NCI-H748 treated with DMSO at 0.1 percent for 48 hours (cell line): ENCODE results near the gene KCNH8.

ENCODE experiments used
- DNase-seq: peaks from one replicate; lab custom pipeline; 2025; lab: John Stamatoyannopoulos, UW

Gene KCNH8

DNA sequence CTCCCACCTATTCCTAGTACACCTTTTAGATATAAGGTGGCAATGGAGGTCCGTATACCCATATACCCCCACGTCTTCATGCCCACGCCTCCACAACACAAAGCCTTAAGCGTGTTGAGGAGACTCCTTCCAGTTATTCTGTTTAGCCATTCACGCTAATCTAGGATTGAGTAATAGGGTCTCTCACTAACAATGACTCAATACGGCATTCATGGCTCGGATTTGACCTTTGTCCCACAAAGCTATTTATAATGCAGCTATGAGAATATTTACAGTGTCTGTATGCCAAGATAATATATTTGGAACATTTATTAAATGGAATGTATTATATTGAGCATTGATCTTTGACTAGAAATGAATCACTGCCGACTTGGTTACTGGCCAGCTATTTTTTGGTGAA is 215.8 kb downstream of the KCNH8 start:
- no peak for DNase-seq

DNA sequence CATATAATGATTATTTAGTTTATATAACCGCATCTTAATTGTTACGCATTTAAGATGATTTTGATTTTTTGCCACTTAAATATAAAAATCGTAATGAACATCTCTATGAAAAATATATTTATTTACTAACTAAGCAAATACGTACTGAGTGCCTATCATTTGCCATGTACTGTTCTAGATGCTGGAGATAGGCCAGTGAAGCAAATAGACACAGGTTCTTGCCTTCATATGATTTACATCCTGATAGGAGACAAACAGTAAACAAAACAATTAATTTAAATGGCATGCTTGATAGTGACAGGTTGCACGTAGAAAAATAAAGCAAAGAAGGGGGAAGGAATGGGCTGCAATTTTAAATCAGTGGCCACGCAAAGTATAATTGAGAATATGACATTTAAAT is 217.2 kb downstream of the KCNH8 start:
- no peak for DNase-seq

DNA sequence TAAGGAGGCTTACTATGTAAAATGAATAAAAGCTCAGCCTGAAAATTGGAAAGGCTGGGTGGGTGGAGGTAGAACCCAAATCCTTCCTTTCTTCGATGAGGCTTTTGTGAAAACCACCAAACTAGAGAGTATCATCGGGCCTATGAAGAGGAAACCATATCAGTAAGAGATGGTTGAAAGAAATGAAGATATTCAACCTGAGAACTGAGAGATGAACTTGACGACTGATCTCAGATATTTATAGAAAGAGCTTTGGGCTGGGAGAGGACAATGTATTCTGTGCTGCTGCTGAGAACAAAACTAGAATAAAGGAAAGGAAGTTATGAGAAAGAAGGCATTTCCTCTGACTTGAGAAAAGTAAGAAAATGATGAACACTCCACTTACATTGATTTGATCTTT is 236.6 kb downstream of the KCNH8 start:
- DNase-seq, result no peak

DNA sequence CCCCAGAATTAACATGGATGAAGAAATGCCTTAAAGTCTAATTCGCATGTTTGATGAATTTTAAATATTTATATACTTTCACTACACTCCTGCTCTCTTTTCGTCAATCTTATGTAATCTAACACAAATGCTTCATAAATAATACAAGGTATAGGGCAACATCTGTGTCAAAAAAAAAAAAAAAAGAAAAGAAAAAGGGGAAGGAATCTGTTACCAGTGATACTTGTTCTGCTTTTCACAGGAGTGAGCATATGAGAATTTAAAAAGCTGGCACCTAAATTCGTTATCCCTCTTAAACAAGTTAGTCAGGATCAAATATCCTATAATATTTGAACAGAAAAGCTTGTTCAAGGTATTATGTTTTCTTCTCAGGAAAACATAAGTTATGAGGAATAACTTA is 243.8 kb downstream of the KCNH8 start:
- no peak for DNase-seq

DNA sequence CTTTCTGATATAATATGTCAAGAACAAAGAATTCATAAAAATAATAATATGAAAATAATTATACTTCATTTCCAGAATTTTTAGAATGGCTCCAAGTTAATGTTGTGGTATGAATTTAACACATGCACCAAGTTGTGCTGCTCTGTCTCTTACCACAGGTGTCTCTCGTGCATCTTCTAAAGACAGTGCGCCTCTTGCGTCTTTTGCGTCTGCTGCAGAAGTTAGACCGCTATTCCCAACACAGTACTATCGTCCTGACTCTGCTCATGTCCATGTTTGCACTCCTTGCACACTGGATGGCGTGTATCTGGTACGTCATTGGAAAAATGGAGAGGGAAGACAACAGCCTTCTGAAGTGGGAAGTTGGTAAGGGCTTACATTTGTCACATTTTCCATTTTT is 246.6 kb downstream of the KCNH8 start:
- DNase-seq, result no peak

DNA sequence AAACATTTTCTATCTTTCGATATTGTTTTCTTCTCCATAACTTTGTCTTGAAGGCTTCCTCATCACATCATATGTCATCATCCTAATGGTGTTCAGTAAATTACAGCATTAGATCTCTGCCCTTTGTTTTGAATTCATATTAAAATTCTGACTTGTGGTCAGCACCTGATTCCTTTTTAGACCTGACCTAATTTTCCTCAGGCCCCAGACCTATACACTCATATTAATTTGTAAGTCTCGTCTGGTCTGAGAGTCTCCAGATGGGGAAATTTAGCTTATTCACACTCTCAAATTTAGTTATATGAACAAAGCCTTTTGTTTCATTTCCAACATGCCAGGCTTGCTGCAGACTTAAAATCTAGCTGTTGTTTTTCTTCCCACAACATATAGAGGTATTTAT is 248.4 kb downstream of the KCNH8 start:
- DNase-seq, result no peak

DNA sequence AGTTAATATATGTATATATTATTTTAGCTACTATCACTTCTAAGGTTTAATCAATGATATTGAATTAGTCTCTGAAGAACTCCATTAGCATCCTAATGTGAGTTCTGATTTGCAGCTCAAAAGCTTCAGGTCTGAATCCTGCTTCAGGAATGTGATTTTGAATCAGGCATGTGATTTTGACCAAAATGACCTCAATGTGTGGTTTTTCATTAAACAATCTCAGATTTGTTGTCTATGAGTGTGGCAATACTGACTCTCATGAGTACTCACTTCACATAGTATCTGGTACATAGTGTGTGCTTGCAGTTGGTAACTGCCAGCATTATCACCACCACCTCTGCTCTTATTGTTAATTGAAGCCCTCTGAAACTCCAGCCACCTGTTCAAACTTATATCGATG is 251.0 kb downstream of the KCNH8 start:
- DNase-seq, result no peak

DNA sequence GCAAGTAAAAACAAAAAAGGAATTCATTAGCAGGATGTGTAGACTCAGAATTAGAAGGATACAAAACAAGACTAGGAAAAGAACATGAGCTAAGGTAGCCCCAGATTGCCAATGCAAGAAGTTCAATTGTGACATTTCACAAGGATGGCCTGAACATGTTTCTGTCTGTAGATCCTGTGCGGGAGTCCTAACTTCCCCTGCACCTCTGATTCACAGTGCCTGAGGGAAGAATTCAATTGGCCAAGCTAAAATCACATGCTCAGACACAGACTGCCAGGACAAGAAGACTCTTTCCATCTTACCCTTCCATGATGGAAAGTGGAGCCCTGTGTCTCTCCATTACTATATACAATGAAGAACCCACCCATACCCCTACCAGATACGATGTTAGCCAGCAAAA is 251.5 kb downstream of the KCNH8 start:
- no peak for DNase-seq

DNA sequence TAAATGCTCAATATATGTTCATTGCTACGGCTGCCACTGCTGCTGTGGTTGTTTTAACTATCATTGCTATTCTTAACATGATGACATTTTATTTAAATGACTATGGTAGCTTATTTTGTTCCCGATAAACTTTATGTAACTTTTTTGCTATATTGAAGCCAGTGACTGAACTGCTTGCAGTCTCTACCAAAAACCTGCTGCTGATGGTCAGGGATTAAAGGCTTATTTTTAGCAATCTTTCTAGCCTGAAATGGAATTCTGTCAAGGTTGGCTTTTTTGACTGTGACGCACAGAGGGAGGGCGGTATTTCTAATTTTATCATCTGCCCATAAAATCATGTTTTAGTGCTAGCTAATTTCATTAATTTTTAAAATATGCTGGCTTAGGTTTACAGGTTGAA is 271.8 kb downstream of the KCNH8 start:
- DNase-seq, result no peak

DNA sequence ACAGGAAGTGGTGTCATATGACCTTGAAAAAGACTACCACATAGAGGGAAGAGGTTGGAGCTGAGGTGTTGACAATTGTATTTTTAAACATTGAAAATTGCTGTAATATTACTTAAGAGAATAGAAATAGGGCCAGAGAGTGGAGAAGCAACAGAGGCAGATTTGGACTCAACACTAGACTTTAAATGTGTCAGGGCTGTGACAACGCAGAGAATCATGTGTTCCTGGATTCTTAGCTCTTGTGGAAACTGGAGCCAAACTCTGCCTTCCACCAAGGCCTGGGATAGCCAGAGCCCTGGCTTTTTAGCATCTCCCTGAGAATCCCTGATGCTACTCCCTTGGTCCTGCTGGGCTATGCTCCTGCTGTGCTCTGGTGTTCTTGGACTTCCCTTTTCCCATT is 277.5 kb downstream of the KCNH8 start:
- DNase-seq, result no peak

DNA sequence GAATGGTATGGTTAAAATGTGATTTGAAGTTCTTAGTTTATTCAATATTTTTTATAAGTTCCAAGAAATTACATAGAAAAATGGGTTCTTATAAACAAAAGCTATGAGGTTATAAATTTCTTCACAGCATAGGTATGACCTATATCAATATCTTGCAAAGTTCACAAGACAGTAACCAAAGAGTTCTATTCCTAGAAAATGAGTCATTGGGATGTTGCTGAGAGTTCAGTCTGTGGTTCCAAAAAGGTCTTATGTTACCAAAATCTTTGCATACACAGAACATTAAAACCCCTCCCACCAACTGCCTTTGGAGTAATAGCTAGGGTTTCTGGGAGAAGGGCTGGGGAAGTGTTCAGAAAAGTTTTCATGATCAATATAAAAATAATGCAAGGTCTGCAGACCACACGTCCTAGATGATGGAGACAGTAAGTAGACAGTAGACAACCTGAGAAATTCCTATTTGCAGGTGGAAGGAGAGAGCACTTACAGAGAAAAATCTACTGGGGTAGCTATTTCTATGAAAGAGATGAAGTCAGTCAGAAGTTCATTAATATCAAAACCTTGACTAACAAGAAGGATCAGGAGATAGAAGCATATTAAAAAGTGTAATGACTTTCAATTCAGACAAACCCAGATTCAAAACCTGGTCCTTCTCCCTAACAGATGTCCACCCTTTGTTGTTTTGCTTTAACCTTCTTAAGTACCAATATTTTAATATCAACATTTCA is 279.3 kb downstream of the KCNH8 start:
- DNase-seq, result no peak

DNA sequence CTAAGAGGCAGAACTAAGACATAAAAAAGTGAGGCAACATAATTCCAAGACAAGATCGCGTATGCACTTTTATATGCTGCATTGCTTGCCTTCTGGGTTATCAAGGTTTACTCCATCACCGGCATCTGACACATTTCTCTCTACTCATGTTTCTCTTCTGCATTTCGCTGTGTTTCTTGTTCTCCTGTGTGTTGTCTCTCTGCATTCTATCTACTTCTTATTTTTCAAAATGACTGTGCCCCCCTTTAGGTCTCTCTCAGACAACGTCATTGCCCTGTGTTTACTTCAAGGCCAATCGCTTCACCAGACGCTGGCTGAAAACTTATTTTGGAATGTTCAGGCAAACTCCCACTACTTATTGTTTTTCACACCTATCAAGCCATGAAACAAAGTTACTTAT is 280.4 kb downstream of the KCNH8 start:
- DNase-seq, result no peak

DNA sequence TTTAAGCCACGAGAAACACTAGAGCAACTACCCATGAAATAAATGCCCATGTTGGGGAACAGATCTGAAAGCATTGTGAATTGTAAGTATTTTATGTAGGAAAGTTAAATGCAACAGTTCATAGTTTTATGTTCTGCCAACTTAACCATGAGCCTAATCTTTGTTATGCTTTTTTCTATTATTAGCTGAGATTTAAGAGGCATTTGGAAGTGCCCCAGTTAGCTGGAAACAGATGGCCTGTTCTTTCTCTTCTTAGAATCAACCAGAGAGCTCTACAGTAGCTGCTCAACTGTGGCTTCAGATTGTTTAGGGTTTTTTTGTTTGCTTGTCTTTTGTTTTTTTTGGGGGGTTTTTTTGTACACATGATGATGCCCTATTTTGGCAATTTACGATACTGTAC is 284.4 kb downstream of the KCNH8 start:
- DNase-seq, result no peak

DNA sequence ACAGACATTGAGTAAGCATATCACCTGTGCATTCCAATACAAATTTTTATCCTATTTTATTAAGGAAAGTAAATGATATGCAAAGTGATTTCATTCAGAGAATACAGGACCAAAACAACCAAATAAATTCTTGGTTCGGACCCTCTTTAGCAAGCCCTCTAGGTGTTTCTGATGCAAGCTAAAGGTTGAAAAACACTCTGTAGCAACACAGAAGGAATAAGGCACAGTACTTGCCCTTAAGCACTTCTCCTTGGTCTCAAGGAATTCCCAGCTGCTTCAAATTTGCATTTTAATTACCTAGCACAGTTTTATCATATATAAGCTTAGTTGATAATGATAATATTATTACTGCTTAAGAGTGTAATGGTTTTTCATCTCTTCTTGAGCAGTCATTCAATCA is 288.4 kb downstream of the KCNH8 start:
- no peak for DNase-seq

DNA sequence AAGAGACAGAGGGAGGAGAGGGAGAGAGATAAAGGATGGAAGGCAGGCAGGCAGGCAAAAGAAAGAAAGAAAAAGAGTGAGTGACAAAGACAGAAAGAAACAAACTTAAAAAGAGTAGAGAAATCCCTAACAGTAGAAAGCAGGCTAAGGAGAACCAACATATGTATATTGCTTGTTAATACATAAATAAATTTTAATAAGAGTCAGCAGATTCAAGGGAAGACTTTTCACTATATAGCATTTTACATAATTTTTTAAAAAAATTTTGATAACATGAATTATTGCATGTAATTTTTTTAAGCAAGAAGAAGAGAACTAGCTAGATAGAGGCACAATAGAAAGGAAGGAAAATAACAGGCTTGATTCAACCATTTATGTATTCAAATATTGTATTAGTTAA is 291.6 kb downstream of the KCNH8 start:
- no peak for DNase-seq

DNA sequence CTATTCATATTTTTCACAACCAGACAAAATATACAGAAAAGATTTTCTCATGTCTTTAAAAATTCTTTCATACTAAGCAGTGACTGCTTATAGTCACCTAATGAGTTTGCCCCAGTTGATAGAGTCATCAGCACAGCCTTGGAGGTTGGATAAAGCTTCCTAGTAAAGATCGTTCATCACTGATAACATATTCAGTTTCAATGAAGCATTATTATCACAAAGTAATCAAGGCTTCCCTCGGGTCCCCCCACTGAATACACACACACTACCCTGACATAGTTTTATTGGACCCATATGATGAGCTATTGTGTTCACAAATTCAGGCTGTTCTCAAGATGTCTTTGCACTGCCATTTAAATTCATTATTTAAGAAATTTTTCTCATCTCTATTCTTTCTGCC is 297.8 kb downstream of the KCNH8 start:
- no peak for DNase-seq

DNA sequence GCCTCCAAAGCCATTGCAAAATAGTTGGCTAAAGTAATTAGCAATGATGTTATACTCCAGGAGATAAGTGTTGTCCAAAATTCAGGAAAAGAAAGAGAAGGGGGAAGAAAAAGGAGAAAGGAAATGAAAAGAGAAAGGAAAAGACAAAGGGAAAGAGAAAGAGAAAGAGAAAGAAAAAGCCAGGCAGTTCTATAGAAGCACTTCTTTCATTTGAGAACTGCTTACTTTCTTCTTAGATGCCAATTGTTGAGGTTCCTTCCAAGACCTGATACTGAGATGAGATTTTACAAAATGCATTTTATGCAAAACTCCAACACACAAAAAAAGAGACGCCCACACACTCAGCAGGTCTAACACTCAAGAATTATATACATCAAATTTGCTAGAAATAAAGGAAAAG is 298.4 kb downstream of the KCNH8 start:
- DNase-seq, result no peak

DNA sequence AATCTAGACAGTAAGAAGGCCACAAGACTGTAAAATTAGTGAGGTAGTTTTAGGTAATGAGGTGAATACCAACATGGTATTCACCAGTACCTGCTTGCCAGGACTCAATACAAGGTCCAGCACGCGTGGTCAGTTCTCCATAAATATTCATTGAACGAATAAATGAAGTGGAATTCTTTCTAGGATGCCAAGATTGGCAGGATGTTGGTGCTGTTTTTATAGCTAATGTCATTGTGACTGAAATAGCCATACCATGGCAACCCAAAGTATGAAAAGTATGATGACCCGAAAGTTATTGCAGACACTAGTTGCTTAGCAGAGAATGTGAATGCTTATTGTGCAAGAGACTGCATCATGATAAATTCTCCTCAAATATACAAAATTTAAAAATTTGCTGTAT is 307.2 kb downstream of the KCNH8 start:
- no peak for DNase-seq

DNA sequence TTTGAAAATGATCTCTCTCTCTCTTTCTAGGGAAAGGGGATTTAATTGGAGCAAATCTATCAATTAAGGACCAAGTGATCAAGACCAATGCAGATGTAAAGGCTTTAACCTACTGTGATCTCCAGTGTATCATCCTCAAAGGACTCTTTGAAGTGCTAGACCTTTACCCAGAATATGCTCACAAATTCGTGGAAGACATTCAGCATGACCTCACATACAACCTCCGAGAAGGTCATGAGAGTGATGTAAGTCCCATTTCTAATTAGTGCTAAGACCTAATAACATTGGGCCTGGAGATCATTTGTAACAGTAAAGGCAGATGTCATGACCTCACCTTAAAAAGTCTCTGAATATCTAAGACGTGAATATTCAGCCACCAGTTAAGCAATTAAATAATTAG is 308.4 kb downstream of the KCNH8 start:
- DNase-seq, result no peak

DNA sequence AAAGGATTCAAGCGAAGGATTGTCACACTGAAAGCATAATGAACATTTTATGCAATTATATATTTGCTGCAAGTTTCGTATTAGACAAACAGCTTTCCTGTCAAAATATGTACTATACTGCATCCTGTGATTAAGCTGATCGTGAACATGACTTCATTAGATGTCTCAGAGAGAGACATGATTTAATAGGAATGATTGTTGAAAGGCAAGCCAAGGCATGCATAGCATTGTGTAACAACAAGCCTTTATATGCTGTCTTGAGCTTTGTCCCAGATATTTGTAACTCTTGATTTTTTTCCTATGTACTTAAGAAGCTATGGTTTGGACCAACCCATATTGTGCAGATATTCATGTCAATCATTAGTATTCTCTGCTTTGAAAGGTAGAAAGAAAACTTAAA is 309.1 kb downstream of the KCNH8 start:
- no peak for DNase-seq

DNA sequence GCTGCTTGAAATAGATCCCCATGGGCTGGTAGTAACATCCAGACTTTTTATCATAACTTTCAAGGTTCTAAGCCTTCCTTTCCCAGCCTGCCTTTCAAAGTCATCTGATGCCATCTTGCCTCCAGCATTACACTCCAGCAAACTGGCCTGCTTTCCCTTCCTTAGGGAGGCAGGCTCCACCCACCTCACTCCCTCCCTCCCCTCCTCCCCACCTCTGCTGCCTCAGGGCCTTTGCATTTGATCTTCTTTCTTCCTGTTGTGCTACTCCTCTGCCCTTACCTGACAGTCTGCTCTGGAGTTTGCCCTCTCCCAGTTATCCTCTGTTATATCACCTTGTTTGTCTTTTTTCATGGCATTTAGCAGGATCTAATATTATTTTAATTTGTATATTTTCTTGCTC is 319.5 kb downstream of the KCNH8 start:
- no peak for DNase-seq

DNA sequence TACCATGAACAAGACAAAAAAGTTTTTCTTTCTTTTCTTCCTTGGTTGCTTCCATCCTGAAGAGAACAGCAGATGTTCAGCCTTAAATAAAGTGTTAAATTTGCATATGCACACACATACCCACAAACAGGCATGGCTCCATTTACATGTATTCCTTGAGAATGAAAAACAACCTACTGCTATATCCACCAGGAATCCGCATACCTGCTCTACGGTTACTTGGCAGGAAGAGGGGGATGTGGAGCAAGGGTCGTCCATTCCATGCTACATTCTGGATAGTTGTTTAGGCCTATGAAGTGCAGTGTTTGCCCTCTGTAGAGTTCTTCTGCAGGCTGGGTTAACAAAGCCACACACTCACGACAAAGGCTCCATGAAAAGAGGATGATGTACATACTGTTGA is 322.8 kb downstream of the KCNH8 start:
- DNase-seq, result no peak

DNA sequence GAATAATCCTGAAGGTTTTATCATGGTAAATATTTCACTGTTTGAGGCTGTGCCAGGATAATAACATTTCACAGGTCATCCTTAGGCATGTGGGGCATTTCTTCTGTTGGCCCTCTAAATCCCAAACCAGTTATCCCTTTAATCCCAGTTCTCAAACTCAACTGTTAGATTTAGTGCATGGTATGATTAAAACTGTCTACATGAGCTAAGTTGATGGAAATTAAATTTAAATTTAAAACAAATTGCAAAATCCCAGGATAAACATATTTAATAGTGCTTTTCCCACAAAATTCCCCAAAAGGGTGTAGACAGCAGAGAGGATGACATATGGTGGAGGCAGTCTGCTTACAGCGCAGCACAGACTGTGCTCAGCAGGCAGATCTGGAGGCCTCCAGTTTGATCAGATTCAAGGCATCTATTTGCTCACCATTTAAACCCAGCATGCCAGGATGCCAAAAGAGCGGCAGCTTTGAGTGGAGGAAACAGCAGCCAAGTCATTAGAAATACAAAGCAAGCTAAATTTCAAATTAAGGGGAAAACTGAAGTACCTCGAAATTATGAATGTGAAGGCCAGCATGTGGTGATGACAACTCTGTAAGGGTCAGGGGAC is 325.8 kb downstream of the KCNH8 start:
- DNase-seq, result no peak

DNA sequence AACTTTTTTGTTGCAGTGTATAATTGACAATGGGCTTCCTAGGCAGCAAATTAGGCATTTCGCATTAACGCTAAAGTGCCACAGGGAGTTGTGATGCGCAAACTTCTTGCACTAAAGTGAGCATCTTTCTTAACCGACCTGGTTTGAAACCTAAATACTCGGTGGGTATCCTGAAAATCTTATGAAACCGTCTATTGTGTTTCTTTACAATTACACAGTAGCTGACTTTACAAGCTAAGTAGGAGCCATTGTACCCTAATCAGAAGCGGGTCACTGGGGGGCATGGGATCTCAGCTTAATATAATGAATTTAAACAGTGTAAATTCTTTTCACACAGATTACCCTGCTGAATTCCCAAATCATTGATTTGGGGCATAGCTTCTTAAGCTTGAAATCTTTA is 328.0 kb downstream of the KCNH8 start:
- DNase-seq, result no peak
